ENCODE data around the gene CFAP210.
"Not testable (repeated sequence)": the region's sequence is repeated elsewhere in the genome, so short reads cannot be mapped to it uniquely, and the experiment has no call there.

Gene CFAP210

GRCh38 chr2:169609264-169609663 lies 84.9 kb downstream of the CFAP210 start:
- no peak for DNase-seq

GRCh38 chr2:169599568-169599967 lies 94.6 kb downstream of the CFAP210 start:
- DNase-seq, result no peak

DNA sequence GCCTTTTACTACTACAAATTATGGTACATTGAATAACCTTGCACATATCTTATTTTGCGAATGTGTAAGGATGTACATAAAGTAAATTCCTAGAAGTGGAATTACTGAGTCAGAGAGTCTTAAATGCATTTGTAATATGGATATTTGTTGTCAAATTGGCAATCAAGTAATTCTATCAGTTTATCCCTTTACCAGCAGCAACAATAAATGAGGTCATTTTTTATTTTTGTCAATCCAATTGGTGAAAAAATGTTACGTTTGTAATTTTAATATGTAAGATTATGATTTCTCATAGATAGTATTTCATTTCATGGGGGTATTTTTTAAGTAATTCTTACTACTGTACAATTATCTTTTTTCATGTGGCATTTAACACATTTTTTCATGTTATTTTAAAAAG lies 95.2 kb downstream of the CFAP210 start:
- DNase-seq, result no peak

GRCh38 chr2:169596546-169596945 lies 97.7 kb downstream of the CFAP210 start:
- DNase-seq, result not testable (repeated sequence)

Data from activated CD4-positive, alpha-beta T cell treated with anti-CD3 and anti-CD28 coated beads for 4 hours (primary cell).